AG20443 (cell line): ENCODE data around the gene SNED1.

ENCODE experiments used
- DNase-seq: peaks from one replicate; pipeline ENCODE4 v3.0.0; 2012; ENCODE audit warnings: low spot score, mixed read lengths

The SNED1 gene

DNA sequence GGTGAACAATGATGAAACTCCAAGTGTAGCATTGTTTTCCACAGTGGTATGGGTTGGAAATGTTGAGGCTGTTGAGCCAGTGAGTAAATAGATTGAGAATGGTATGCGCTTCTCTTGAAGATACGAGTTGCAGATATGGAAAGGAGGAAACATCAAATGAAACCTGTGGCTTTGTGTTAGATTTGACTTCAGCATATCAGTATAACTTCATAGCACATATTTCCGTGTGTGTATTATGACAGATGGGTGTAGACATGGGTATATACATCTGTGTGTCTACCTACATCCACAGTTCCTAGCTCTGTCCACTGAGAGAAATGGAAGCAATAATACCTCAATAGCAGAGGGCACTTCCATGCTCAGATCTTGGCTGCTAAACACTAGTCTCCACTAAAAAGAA lies 8.0 kb downstream of the SNED1 start:
- DNase-seq, result no peak

DNA sequence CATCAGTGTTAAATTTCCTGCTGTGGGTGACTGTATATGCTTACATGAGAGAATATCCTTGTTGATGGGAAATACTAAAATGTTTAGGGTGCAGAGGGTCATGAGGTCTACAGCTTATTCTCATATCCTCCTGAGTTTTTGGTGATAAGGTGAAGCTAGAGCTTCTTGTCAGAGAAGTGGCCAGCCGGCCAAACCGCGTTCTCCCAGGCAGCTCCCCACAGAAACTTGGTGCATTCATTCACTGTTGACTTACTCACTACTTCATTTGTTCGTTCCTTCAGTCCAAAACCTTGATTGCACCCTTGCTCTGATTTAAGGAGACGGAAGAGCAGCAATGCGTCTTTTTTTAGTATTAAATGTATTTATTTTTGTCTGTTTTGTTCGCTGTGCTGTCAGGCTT lies 8.7 kb downstream of the SNED1 start:
- DNase-seq, result no peak

DNA sequence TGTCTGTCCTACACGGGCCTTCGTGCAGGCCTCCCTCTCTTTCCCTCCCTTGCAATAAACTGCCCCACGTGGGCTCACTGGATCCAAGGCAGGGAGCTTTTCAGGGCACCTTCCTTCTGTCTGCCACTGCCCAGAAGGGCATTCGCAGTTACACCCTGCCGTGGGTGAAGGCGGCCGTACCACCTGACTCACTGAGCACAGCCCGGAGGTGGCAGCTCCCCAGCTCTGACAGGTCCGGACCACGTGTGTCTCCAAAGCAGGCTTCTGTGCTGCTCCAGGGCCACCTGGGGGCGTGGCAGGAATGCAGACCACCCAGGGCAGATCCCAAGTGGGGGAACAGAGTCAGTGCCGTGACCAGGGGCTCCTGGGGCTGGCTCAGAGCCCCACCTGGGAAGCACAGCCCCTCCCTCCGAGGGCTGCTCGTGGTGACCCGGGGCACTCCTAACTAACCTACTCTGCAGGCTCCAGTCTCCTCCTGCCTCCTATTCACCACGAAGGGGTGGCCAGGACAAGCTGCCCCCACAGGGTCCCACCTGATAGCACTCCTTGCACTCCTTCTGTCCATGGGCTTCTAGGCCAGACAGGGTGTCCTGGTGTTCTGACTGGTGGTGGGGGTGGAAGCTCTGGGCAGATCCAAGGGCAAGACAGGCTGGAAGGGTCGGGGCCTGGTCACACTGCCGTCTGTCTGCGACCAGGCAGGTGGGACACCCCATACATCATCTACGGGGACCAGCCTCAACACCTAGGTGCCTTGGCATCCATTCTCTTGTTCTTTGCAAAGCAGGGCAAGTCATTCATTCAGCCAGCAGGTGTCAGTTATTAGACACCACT lies 9.7 kb downstream of the SNED1 start:
- DNase-seq, result no peak

DNA sequence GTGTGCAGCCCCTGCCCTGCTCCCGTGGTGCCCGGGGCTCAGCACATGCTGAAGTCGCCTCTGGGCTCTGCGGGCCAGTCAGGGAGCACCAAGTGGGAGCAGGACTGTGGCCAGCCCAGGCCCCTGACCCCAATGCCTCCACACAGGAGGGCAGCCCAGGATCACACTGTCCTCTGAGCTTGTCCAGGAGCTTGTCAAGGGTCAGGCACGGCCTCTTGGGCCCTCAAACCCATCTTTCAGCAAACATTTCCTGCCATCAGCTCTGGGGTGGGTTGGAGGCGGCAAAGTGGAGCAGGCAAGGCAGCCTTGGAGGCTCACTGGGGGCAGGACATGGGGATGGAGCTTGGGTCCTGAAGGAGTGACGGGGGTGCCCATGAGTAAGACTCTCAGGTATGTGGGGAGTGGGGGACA lies 10.3 kb downstream of the SNED1 start:
- no peak for DNase-seq

DNA sequence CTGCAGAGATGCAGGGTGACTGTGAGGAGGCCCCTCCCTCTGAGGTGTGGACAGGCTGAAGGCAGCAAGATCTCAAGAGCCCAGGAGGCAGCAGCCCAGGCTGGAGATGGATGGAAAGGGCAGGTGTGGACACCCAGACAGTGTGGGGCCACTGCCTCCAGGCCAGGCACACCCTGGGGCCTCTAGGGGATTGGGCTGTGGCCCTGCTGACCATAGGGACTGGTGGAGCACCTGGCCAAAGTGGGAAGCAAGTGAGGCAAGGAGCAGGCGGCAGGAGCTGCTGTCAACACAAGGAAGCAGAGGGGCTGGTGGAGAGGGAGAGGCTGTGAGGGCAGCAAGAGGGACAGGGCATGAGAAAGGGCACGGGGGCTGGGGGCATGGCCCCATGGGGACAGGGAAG lies 10.8 kb downstream of the SNED1 start:
- no peak for DNase-seq

DNA sequence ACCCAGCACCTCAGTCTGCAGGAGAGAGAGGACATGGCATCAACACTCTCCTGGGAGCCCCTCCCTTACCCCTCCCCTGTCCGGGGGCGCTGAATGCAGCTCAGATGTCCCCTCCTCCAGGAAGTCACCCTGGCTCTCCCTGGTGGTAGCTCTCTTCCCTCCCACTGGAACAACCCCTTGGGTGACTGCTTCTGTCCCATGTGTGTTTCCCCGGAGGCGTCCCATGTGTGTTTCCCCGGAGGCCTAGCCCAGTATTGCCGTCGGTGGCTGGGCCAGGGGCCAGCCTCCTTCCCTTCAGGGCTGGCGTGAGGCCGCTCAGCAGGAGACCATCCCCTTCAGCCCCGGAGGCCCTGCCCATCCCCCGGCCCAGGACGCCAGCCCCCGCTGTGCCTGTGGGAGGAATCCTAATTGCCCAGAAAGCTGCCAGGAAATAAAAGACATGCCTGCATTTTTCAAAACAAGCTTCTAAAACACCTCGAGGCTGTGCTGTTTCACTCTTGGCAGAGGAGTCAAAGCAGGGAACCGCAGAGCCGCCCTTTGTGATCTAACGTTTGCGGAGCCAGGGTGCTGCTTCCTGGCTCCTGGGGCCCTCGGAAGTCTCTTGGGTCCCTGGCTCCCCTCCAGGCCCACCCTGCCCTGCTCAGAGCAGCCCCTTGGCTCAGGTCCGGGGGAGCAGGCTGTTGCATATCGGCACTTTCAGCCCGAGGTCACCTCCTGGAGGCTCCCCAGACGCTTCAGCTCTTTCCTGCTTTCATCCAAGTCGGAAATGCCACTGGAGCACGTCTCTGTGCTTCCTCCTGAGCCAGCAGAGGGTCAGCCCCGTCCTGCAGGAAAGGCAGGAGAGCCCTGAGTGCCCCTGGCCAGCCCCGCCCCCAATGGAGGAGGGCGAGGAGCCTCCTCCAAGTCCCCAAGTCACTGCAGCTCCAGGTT lies 11.4 kb downstream of the SNED1 start:
- peak; percentile 85 for DNase-seq

DNA sequence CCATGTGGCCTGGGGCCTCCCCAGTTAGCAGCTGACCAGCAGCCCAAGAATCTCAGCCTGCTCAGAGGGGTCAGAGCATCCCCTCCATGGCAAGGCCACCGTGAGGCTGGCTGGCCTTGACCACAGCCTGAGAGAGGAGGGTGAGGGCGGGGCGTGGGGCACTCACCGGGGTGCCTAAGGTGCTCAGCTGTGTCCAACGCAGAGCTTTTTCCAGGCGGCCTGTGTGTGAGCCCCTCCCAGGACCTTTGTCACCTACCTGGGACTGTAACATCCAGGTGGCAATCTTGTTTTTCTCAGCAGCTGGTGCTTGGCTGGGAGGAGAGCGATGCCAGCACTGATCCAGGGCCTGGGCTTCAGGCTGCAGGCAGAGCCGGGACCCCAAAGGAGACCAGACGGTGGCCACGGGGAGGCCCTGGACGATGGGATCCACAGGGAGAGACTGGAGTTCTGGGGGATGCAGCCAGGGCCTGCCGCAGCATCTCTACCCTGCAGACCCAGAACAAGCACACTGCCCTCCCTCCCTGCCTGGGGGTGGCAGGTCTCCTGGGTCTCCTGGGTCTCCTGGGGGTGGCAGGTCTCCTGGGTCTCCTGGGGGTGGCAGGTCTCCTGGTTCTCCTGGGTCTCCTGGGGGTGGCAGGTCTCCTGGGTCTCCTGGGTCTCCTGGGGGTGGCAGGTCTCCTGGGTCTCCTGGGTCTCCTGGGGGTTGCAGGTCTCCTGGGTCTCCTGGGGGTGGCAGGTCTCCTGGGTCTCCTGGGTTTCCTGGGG lies 12.3 kb downstream of the SNED1 start:
- no peak for DNase-seq

DNA sequence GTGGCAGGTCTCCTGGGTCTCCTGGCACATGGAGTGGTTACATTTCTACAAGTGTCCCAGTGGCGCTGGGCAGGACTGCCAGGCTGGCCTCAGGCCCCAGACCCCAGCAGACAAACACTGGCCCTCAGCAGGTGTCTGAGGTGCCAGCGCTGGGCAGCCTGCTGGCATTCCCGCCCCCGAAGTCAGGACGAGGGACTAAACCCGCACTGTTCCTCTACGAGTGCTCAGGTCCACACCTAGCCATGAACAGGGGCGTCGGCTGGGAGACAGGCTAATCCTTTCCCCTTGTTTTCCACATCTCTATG lies 12.8 kb downstream of the SNED1 start:
- DNase-seq, result no peak

DNA sequence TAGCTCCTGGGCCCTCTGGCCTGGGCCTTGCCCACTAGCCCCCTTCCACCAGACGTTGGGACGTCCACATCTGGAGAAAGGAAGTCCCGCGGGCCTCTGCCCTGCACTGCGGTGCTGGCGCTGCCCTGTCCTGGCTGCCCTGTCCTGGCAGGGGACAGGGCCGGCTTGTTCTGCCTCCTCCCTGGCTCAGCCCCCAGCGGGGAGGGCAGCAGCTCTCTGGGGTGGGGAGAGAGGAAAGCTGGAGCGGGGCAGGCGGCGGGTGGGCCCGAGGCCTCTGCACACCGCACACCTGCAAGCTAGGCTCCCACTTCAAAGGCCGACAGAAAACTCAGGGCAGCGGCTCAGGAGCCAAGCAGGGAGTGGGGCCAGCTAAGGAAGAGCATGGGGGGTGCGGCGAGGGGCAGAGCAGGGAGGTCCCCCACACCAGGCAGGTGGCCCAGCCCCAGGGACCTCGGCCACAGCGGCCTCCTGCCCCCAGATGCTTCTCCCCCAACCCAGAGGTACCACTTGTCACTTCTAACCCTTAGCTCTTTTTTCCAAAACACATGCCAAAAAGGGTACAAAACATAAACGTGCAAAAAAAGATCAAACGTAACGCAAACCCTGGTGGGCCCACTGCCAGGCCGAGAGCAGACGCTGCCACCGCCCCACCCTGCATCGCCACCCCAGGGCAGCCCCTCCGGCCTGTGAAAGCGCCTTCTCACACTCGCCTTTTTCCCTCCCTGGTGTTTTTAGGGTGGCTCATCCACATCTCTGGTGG lies 13.5 kb downstream of the SNED1 start:
- no peak for DNase-seq

DNA sequence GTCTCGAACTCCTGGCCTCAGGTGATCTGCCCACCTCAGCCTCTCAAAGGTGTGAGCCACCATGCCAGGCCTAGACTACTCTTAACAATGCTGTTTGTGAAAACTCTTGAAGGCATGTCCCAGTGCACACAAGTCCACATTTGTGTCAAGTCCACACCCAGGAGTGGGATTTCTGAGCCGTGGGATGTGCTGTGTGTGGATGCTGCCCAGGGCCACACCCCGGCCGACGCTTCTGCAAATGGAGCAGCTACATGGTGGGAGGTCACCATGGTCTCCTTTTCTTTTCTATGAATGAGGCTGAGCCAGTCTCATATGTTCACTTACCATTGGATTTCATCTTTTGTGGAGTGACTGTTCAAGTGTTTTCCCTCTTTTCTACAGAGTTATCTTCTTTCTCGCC lies 15.8 kb downstream of the SNED1 start:
- no peak for DNase-seq

DNA sequence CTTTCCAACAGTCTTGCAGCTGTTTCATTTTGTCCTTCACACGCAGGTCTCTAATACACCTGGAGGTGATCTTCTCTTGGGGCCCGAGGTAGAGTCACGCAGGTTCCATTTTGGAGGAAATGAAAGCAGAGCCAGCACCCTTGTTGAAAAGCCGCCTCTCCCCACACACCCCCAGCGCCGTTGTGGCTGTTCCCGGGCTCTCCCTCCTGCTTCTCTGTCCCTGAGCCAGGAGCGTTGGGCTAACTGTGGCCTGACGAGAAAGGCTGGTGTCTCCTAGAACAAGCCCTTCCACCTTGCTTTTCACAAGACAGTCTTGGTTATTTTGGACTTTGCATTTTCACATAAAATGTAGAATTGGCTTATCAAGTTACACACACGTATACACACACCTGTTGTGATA lies 16.3 kb downstream of the SNED1 start:
- DNase-seq, result no peak

DNA sequence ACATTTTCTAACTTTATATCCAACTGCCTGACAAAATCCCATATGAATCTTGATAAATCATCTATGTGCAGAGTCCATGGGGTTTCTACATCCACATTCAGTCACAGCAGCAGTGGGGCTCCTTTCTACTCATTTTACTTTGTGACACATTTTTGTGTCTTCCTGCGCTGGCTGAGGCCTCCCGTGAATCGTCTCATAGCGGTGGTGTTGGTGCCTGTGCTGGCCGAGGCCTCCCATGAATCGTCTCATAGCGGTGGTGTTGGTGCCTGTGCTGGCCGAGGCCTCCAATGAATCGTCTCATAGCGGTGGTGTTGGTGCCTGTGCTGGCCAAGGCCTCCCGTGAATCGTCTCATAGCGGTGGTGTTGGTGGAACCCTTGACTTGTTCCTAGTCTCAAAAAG lies 17.0 kb downstream of the SNED1 start:
- DNase-seq, result no peak

DNA sequence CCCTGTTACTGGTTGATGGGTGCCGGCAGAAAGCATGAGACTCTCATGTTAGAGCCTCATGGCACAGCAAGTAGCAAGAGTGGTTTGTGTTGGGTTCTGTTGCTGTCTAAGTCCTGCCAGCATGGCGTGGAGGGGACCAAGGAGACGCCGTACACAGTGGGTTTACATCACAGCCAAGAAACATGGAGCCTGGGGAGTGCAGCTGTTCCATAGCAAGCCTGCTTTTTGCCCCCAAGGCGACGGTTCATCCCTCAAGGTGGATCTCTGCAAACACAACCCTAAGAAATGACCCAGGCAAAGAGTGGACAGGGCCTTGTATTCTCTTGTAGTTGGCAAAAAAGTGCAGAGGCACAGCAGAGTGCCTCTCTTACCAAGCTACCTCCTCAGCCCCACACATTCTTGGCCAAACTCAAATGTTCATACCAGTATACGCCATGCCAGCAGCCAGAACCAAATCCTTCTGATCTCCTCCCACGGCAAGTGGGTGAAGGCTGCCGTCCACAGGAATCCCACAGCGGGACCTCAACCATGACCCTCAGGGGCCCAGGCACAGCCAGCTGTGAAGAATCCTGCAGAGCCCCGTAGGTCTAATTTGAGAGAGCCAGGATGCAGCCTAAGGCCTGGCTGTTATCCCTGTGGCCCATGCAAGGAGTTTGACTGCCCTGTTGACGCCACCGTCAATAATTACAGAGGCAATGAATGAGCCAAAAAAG lies 19.0 kb downstream of the SNED1 start:
- no peak for DNase-seq

DNA sequence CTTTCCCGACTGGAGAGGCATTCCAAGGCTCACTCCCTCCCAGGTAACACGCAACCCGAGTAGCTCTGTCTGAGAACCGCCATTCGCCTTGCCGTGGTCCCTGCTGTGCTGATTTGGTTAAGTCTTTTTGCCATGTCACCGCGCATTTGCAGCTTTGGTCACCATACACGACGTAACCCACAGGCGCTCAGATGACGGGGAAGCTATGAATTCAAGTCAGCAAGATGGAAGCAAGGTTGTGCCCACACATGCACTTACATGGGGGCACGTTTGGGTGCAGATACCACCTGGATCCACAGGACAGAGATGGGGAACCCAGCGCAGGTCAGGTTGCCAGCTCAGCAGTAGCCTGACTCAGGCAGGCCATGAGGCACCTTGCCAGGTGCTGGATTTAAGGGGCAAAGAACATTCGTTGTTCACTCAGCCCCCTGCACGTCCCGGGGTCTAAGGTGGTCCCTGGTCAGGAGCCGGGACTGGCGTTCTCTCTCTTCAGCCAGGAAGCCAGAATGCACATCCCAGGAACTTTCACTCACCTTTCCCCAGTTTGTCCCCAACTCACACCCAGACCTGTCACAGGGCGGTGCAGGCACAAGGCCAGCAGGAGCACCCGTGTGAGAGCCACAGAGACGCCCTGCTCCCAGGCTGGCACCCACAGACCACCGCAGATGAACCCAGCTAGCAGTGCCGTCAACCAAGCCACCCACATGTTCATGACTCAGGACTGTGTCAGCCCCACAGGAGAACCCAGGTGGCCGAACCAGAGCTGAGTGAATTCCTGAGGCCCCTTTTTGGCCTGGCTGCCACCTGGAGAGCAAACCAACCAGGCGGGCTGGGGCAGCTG lies 19.9 kb downstream of the SNED1 start:
- no peak for DNase-seq

DNA sequence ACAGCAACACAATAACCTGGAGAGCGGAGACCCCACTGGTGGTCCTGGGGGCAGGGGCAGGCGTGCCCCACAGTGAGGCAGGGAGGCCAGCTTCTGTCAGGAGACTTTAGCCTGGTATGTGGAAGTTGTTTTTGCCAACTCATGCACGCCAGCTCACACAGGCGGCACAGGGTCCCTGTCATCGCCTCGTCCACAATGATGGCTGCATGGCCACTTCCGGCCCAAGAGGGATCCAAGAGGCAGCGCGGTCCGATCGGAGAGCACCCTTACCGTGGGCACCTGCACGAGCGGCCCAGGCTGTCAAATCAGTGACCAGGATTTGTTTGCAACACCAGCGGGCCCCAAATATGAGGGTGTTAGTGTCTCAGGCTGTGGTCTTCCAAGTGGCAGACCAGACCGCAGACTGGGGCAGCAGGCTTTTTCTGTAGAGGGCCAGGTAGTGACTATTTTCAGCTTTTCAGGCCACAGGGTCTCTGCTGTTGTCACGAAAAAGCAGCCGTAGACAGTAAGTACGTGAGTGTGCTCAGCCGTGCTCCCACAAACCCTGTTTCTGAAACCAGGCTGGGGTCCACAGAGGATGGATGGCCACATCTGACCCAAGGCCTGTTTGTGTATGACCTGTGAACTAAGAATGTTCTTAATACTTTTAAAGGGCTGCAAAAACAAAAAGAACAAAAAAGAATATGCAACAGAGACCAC lies 21.2 kb downstream of the SNED1 start:
- DNase-seq, result no peak

DNA sequence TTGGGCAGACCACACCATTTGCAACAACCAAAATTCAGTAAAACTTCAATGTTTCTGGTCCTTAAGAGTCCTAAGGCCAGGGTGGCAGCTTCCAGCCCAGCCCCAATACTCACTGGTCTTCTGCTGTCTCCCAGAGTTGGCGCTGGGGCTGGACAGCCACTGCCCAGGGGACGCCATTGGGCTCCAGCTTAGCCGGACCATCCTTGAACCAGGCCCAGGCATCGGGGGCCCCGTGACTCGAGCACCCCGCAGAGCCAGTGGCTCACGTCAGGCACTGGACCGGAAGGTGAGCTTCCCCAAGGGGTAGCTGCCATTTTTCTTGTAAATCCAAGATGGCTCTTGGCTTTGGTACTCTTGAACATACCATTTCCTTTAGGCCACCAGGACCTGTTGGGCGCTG lies 21.8 kb downstream of the SNED1 start:
- no peak for DNase-seq

DNA sequence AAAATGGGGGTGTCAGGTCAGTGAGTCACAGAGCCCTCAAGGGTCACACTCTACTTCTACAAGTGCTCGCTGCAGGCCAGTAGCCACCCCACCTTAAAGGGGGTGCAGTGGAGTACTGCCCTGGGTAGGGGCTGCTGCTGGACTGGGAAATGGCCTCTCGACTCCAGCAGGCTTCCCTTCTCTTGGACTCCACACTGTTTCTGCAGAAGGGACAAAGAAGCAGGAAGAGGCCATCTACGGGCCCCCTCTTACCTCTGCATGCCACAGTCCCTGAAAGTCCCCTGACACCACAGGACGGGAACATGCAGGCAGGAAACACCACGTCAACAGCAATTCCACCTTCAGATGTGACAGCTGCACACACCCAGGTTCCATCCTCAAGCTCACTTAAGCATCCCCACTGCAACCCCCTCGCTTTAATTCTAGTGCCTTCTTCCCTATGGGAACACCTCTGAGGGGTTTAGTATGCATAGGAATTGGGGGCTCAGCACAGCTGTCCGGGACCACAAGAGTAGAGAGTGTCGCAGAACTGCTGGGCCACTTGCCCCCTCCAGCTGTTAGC lies 22.3 kb downstream of the SNED1 start:
- DNase-seq, result no peak

DNA sequence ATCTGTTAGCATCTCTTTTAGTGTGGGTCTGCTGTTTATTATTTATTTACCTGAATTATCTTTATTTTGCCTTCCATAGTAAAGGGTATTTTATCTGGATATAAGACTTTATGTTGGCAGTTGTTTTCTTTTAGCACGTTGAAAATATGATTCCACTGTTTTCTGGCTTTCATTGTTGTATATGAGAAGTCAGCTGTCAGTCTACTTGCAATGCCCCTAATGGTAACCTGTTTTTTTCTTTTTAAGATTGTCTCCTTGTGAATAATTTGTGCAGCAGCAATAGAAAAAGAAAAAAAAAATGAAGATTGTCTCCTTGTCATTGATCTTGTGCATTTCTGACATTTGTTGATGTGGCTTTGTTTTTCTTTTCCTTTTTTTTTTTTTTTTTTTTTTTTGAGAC lies 27.2 kb downstream of the SNED1 start:
- peak; percentile 7 for DNase-seq

DNA sequence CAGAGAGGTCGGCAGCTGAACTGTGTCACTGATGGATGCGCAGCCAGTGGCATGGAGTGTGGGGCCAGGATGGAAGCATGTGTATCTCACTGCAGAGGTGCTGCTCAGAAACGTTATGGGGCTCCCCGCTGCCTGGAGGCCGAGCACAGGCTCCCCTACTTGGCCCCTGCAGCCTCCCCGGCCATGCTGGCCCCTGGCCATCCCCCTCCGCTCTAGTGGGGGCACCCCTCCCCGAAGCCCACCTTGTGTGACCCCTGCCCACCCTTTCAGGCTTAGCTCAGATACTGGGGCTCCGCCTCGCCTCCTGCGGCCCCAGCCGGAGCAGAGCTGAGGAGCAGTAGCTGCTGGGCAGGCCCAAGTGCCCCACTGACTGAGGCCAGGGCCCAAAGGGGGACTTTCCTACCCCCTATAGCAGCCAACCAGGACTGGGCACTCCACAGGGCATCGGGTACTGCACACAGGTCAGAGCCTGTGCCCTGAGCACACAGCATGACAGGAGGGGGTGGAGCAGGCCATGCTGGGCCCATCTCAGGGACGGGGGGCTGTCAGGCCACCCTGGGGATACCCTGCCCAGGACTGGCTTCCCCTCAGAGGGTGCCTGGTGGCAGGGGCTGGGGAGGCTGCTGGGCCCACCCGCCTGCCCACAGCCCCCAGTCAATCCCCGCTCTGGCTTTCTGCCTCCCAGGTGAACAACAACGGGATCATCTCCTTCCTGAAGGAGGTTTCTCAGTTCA lies 31.3 kb downstream of the SNED1 start:
- no peak for DNase-seq
